Measurements from ENCODE around the gene MIF.
"Not testable (repeated sequence)": the region's sequence is repeated elsewhere in the genome, so short reads cannot be mapped to it uniquely, and the experiment has no call there.

MIF gene

DNA sequence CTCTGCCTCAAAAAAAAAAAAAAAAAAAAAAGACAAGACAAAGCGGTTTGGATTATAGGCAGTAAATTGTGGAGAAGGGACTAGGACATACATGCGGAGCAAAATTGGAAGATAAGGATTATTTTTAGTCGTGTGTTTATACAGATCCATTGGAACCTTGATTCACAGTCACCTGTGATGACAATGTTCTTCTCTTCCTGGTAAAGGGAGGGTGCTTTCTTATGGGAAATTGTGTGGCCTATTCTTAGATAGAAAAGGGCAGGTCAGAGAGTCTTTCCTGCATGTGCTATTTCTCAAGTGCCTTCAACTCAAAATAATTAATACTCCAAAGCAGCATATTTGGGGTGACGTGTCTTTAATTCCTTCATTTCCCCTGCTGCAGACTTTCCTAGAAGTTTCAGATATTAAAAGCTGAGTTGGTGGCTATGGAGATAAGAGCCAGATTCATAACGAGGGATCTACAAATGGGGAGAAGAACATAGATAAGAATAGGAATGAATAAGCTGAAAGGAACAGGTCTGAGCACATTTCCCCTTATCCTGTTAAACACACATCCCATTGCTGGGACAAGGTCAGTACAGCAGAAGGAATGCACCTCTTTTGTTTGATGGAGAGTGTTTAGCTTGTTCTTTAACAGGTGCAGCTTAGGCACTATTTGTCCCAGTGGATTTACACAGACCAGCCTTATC, 44.3 kb downstream of the MIF start:
- DNase-seq = no peak

DNA sequence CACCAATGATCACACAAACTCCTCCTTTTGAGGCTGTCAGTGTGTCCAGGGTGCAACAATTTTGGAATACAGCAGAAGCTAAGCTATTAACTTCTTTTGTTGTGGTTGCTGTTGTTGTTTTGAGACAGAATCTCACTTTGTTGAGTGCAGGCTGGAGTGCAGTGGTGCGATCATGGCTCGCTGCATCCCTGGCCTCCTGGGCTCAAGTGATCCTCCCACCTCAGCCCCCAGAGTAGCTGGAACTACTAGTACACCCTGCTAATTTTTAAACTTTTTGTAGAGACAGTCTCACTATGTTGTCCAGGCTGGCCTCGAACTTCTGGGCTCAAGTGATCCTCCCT, 44.8 kb downstream of the MIF start:
- DNase-seq = no peak

DNA sequence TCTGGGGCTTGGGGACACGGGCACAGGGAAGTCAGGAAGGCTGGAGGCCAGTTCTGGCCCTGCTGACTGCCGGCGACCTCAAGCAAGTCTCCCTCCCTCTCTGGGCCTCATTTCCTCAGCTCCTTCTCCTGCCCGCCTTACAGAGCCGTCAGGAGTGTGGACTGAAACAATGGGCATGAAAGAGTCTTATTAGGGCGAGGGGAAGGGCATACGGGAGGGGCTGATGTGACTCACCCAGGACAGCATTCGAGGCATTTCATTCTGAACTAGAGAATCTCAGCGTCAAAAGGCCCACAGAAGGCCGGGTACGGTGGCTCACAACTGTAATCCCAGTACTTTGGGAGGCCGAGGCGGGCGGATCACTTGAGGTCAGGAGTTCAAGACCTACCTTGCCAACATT, 46.0 kb downstream of the MIF start:
- not testable (repeated sequence) for DNase-seq
